Measurements from ENCODE around the gene LTO1. TPM values are rescaled to one million over a fixed set of nuclear protein-coding genes. Genes with fewer than 3 reads are reported as not detected.

Gene LTO1
- total RNA-seq, 4 donors from 2014 or later: 12.2 to 18.6 (median 14.1) TPM

GRCh38 chr11:69670158-69670845 lies 4.9 kb downstream of the LTO1 start:
- Histone ChIP-seq H3K4me3 (no peak overlapping the region), H3K27me3 (no peaks in the 10 kb centered on the region), H3K27ac (replicated peaks in 1 of 4) (peak overlapping the region; percentile 48 to 72 (median 51)), H3K4me1 (peaks cover 22 to 38% (median 34%) of the 10 kb centered on the region in 4 donors), H3K9me3 (no peaks in the 10 kb centered on the region), H3K36me3 (peaks cover 32 to 69% (median 65%) of the 10 kb centered on the region in 4 donors)
- intact Hi-C loops (cut with DNase I): no loop called here
- WGBS: 25% methylated on average over 18 of the region's 18 CpGs
- DNase-seq (ENCODE audit: extremely low spot score): peak; percentile 94
- TF ChIP-seq EP300 (IDR thresholded peaks at IDR 0.05) (no peak), POLR2AphosphoS5 (IDR thresholded peaks at IDR 0.05) (peak; percentile 38 to 77), POLR2A (IDR thresholded peaks at IDR 0.05; ENCODE audit: low read depth) (no peak)
- TF ChIP-seq, protein P1, sequence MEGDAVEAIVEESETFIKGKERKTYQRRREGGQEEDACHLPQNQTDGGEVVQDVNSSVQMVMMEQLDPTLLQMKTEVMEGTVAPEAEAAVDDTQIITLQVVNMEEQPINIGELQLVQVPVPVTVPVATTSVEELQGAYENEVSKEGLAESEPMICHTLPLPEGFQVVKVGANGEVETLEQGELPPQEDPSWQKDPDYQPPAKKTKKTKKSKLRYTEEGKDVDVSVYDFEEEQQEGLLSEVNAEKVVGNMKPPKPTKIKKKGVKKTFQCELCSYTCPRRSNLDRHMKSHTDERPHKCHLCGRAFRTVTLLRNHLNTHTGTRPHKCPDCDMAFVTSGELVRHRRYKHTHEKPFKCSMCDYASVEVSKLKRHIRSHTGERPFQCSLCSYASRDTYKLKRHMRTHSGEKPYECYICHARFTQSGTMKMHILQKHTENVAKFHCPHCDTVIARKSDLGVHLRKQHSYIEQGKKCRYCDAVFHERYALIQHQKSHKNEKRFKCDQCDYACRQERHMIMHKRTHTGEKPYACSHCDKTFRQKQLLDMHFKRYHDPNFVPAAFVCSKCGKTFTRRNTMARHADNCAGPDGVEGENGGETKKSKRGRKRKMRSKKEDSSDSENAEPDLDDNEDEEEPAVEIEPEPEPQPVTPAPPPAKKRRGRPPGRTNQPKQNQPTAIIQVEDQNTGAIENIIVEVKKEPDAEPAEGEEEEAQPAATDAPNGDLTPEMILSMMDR (IDR thresholded peaks at IDR 0.05): peak; percentile 92 to 96 (median 93)

- DNase-seq (ENCODE audit: extremely low spot score): no peak
- Histone ChIP-seq H3K36me3 (peaks cover 36 to 77% (median 72%) of the 10 kb centered on the region in 4 donors), H3K4me1 (peaks cover 21 to 36% (median 30%) of the 10 kb centered on the region in 4 donors), H3K27me3 (no peaks in the 10 kb centered on the region), H3K27ac (replicated peaks in 1 of 4) (no peak overlapping the region), H3K9me3 (no peaks in the 10 kb centered on the region), H3K4me3 (no peak overlapping the region)
- no peak for TF ChIP-seq POLR2A (IDR thresholded peaks at IDR 0.05; ENCODE audit: low read depth)
- no peak for TF ChIP-seq POLR2AphosphoS5 (IDR thresholded peaks at IDR 0.05)
- no peak for TF ChIP-seq EP300 (IDR thresholded peaks at IDR 0.05)
- TF ChIP-seq, protein P1 (IDR thresholded peaks at IDR 0.05): no peak
- 85% methylated on average over 18 of the region's 19 CpGs for WGBS
- intact Hi-C loops (cut with DNase I): no loop called here
These were observed 5.7 kb downstream of the LTO1 start for GRCh38 chr11:69669486-69669885.

- WGBS: 83% methylated on average over 26 of the region's 26 CpGs
- TF ChIP-seq POLR2AphosphoS5 (IDR thresholded peaks at IDR 0.05): no peak
- TF ChIP-seq, protein P1 (IDR thresholded peaks at IDR 0.05): no peak
- no peak for TF ChIP-seq EP300 (IDR thresholded peaks at IDR 0.05)
- no peak for TF ChIP-seq POLR2A (IDR thresholded peaks at IDR 0.05; ENCODE audit: low read depth)
- Histone ChIP-seq H3K27me3 (no peaks in the 10 kb centered on the region), H3K27ac (replicated peaks in 1 of 4) (no peak overlapping the region), H3K4me3 (no peak overlapping the region), H3K9me3 (no peaks in the 10 kb centered on the region), H3K4me1 (peaks cover 8 to 20% (median 14%) of the 10 kb centered on the region in 4 donors), H3K36me3 (peaks cover 43 to 90% (median 86%) of the 10 kb centered on the region in 4 donors)
- intact Hi-C loops (cut with DNase I): no loop called here
- DNase-seq (ENCODE audit: extremely low spot score): no peak
These were observed 7.2 kb downstream of the LTO1 start for GRCh38 chr11:69667619-69668604.

GRCh38 chr11:69666752-69667536 lies 8.2 kb downstream of the LTO1 start:
- peaks cover 40 to 90% (median 82%) of the 10 kb centered on the region in 4 donors for H3K36me3 ChIP-seq
- no peaks in the 10 kb centered on the region for H3K9me3 ChIP-seq
- no peak overlapping the region for H3K27ac ChIP-seq (replicated peaks in 1 of 4)
- H3K27me3 ChIP-seq: no peaks in the 10 kb centered on the region
- DNase-seq (ENCODE audit: extremely low spot score): no peak
- no peak overlapping the region for H3K4me3 ChIP-seq
- peaks cover 8 to 13% (median 11%) of the 10 kb centered on the region in 4 donors for H3K4me1 ChIP-seq
- WGBS: 80% methylated on average over 17 of the region's 33 CpGs
- TF ChIP-seq POLR2AphosphoS5 (IDR thresholded peaks at IDR 0.05) (no peak), EP300 (IDR thresholded peaks at IDR 0.05) (no peak), POLR2A (IDR thresholded peaks at IDR 0.05; ENCODE audit: low read depth) (no peak)
- TF ChIP-seq, protein P1 (IDR thresholded peaks at IDR 0.05): no peak
- intact Hi-C loops (cut with DNase I): no loop called here
